IPS-18a (cell line): ENCODE data around the gene CADPS.

Experiments
- H3K27ac ChIP-seq: one replicate; pipeline ENCODE4 v1.5.1; 2013; ENCODE audit warnings: low read length
- H3K27me3 ChIP-seq: one replicate; pipeline ENCODE4 v1.6.1; 2013; ENCODE audit warnings: mild to moderate bottlenecking, low read length; ENCODE audit not compliant: control insufficient read depth, insufficient read depth
- H3K36me3 ChIP-seq: one replicate; pipeline ENCODE4 v1.6.1; 2013; ENCODE audit warnings: low read depth, low read length; ENCODE audit not compliant: control insufficient read depth
- H3K4me1 ChIP-seq: one replicate; pipeline ENCODE4 v1.6.1; 2013; ENCODE audit warnings: low read depth, low read length; ENCODE audit not compliant: control insufficient read depth
- H3K4me3 ChIP-seq: one replicate; pipeline ENCODE4 v1.5.1; 2013; ENCODE audit warnings: low read length
- H3K9ac ChIP-seq: one replicate; pipeline ENCODE4 v1.6.1; 2013; ENCODE audit warnings: mild to moderate bottlenecking, low read length, moderate library complexity
- H3K9me3 ChIP-seq: one replicate; pipeline ENCODE4 v1.6.1; 2013; ENCODE audit warnings: low read depth, low read length; ENCODE audit not compliant: control insufficient read depth

Gene CADPS

GRCh38 chr3:62542185-62542584, 333.0 kb downstream of the CADPS start:
- H3K9me3 ChIP-seq: no peaks in the 10 kb centered on the region
- peaks cover 46% of the 10 kb centered on the region for H3K4me1 ChIP-seq
- H3K36me3 ChIP-seq: no peaks in the 10 kb centered on the region
- no peaks in the 10 kb centered on the region for H3K27me3 ChIP-seq
- H3K4me3 ChIP-seq: no peak overlapping the region
- H3K9ac ChIP-seq: no peak overlapping the region
- no peak overlapping the region for H3K27ac ChIP-seq

- Histone ChIP-seq H3K27ac (no peak overlapping the region), H3K9me3 (no peaks in the 10 kb centered on the region), H3K4me1 (peaks cover 48% of the 10 kb centered on the region), H3K27me3 (no peaks in the 10 kb centered on the region), H3K9ac (no peak overlapping the region), H3K36me3 (no peaks in the 10 kb centered on the region), H3K4me3 (no peak overlapping the region)
Observed at GRCh38 chr3:62539762-62540161, 335.5 kb downstream of the CADPS start.

- H3K27me3 ChIP-seq: no peaks in the 10 kb centered on the region
- H3K9me3 ChIP-seq: no peaks in the 10 kb centered on the region
- peak overlapping the region; percentile 26 for H3K27ac ChIP-seq
- H3K4me3 ChIP-seq: peak overlapping the region; percentile 26
- H3K36me3 ChIP-seq: no peaks in the 10 kb centered on the region
- H3K9ac ChIP-seq: peak overlapping the region; percentile 6
- H3K4me1 ChIP-seq: peaks cover 40% of the 10 kb centered on the region
Observed at GRCh38 chr3:62538691-62539356, 336.4 kb downstream of the CADPS start.

- no peaks in the 10 kb centered on the region for H3K27me3 ChIP-seq
- H3K36me3 ChIP-seq: no peaks in the 10 kb centered on the region
- no peak overlapping the region for H3K4me3 ChIP-seq
- no peak overlapping the region for H3K9ac ChIP-seq
- no peaks in the 10 kb centered on the region for H3K9me3 ChIP-seq
- peaks cover 30% of the 10 kb centered on the region for H3K4me1 ChIP-seq
- H3K27ac ChIP-seq: no peak overlapping the region
Observed at GRCh38 chr3:62534326-62534725, 340.9 kb downstream of the CADPS start.

- H3K9me3 ChIP-seq: no peaks in the 10 kb centered on the region
- H3K9ac ChIP-seq: no peak overlapping the region
- no peaks in the 10 kb centered on the region for H3K36me3 ChIP-seq
- H3K27me3 ChIP-seq: no peaks in the 10 kb centered on the region
- no peak overlapping the region for H3K4me3 ChIP-seq
- H3K4me1 ChIP-seq: peaks cover 15% of the 10 kb centered on the region
- no peak overlapping the region for H3K27ac ChIP-seq
Observed at GRCh38 chr3:62532796-62533195, 342.4 kb downstream of the CADPS start.

- H3K4me3 ChIP-seq: no peak overlapping the region
- no peaks in the 10 kb centered on the region for H3K36me3 ChIP-seq
- H3K27ac ChIP-seq: no peak overlapping the region
- no peaks in the 10 kb centered on the region for H3K27me3 ChIP-seq
- peaks cover 7% of the 10 kb centered on the region for H3K4me1 ChIP-seq
- no peaks in the 10 kb centered on the region for H3K9me3 ChIP-seq
- no peak overlapping the region for H3K9ac ChIP-seq
Observed at GRCh38 chr3:62531981-62532380, 343.2 kb downstream of the CADPS start.

GRCh38 chr3:62531493-62531892, 343.7 kb downstream of the CADPS start:
- no peaks in the 10 kb centered on the region for H3K27me3 ChIP-seq
- H3K9ac ChIP-seq: no peak overlapping the region
- H3K9me3 ChIP-seq: no peaks in the 10 kb centered on the region
- H3K36me3 ChIP-seq: no peaks in the 10 kb centered on the region
- H3K27ac ChIP-seq: no peak overlapping the region
- peaks cover 7% of the 10 kb centered on the region for H3K4me1 ChIP-seq
- no peak overlapping the region for H3K4me3 ChIP-seq

- H3K4me3 ChIP-seq: no peak overlapping the region
- peaks cover 7% of the 10 kb centered on the region for H3K4me1 ChIP-seq
- H3K9ac ChIP-seq: no peak overlapping the region
- H3K27me3 ChIP-seq: no peaks in the 10 kb centered on the region
- H3K9me3 ChIP-seq: no peaks in the 10 kb centered on the region
- no peak overlapping the region for H3K27ac ChIP-seq
- H3K36me3 ChIP-seq: no peaks in the 10 kb centered on the region
Observed at GRCh38 chr3:62529230-62529629, 346.0 kb downstream of the CADPS start.

- H3K9ac ChIP-seq: no peak overlapping the region
- H3K4me1 ChIP-seq: peaks cover 7% of the 10 kb centered on the region
Observed at GRCh38 chr3:62527474-62527873, 347.7 kb downstream of the CADPS start.

GRCh38 chr3:62525281-62525680, 349.9 kb downstream of the CADPS start:
- Histone ChIP-seq H3K27me3 (no peaks in the 10 kb centered on the region), H3K27ac (no peak overlapping the region), H3K9me3 (no peaks in the 10 kb centered on the region), H3K4me3 (no peak overlapping the region), H3K4me1 (no peaks in the 10 kb centered on the region), H3K9ac (no peak overlapping the region), H3K36me3 (no peaks in the 10 kb centered on the region)

More at GRCh38 chr3:62527474-62527873, 347.7 kb downstream of the CADPS start:
- H3K9me3 ChIP-seq: no peaks in the 10 kb centered on the region
- no peak overlapping the region for H3K27ac ChIP-seq
- H3K36me3 ChIP-seq: no peaks in the 10 kb centered on the region
- no peaks in the 10 kb centered on the region for H3K27me3 ChIP-seq
- H3K4me3 ChIP-seq: no peak overlapping the region

- Histone ChIP-seq H3K36me3 (no peaks in the 10 kb centered on the region), H3K9me3 (no peaks in the 10 kb centered on the region), H3K27me3 (no peaks in the 10 kb centered on the region), H3K4me3 (no peak overlapping the region), H3K27ac (no peak overlapping the region), H3K4me1 (no peaks in the 10 kb centered on the region), H3K9ac (no peak overlapping the region)
Observed at GRCh38 chr3:62523672-62524071, 351.5 kb downstream of the CADPS start.

GRCh38 chr3:62521464-62522105, 353.6 kb downstream of the CADPS start:
- H3K9me3 ChIP-seq: no peaks in the 10 kb centered on the region
- no peaks in the 10 kb centered on the region for H3K4me1 ChIP-seq
- no peak overlapping the region for H3K4me3 ChIP-seq
- no peaks in the 10 kb centered on the region for H3K27me3 ChIP-seq
- no peak overlapping the region for H3K9ac ChIP-seq
- no peaks in the 10 kb centered on the region for H3K36me3 ChIP-seq
- no peak overlapping the region for H3K27ac ChIP-seq
